HG03575 (cell line): ENCODE data around the gene TMA7.
"Not testable (repeated sequence)": the region's sequence is repeated elsewhere in the genome, so short reads cannot be mapped to it uniquely, and the experiment has no call there.

Experiments
- ATAC-seq: cut with Tn5 transposase; IDR thresholded peaks from one replicate; pipeline ENCODE4 v1.9.1; 2021; ENCODE audit not compliant: unreplicated experiment, insufficient number of reproducible peaks, low FRiP score; ENCODE audit errors: extremely low read depth

The TMA7 gene

DNA sequence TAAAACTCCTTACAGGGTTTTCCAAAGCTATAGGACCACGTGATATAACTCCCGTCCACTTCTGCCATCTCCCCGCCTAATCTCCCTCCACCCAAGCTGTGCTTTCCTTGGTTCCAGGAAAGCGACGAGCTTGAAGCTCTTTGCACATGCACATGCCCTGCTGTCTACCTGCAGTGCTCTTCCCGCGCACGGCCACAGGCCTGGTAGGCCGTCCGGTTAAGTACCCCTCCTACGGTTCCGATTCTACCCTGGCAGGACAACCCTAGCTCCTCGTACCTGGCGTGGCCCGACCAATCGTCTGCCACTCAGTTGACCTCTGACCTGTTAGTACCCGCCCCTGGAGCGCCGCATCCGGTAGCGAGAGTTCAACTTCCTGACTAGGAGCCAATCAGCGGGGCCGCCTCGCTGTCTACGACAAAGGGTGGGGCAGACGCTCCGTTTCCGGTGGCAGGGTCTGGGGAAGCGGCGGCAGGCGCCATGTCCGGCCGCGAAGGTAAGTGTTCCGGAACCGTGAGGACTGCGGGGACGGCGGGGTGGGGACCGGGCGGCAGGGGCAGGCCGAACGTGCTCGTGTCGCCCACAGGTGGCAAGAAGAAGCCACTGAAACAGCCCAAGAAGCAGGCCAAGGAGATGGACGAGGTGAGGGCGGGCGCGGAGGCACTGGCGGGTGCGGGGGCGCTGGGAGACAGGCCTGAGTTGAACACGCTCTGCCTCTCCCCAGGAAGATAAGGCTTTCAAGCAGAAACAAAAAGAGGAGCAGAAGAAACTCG, at the start of gene TMA7, which contains the start of gene CCDC51:
Gene TMA7, plus strand, starts transcription at position 438 of the 770 bp plus-strand sequence. Its CDS starts 40 bp downstream, at position 478.
Gene CCDC51, minus strand, starts transcription at position 300 of the 770 bp plus-strand sequence. CDS start 4,991 bp downstream, outside the sequence.
- peak; percentile 54 for ATAC-seq

DNA sequence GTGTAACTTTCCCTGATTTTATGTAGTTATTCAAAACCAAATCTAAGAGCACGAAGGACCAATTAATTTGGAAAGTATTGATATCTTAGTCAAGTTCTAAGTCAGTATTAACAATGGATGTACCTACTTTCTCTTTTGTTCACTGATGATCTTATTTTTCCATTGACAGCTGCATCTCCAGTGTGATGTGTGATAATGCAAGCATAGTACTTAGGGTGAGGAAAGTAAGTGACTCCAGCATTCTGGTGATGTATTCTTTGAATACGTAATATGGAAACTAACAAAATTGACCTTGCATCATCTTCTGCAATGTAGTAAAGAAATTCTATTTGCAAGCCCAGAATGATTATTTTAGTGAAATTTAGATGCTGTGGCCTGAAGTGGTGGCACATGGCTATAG, 45.7 kb upstream of the TMA7 start:
- ATAC-seq: no peak

DNA sequence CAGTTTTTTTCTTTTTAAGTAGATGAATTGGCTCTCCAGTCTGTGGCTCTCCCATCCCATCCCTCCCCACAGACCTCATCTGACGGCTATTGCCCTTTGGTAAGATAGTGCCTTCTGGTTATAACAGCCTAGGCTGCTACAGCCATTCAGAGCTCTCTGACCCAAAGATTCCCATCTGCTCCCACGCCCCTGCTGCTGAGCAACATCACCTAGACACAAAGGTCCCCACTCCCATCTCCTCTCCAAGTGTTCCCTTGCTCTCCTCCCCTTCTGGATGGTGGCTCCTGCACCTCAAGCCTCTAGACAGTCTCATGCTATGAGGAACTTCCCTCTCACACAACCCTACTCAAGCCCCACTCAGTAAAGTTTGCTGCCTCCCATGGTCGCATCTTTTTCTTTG, 44.3 kb upstream of the TMA7 start:
- ATAC-seq: no peak

DNA sequence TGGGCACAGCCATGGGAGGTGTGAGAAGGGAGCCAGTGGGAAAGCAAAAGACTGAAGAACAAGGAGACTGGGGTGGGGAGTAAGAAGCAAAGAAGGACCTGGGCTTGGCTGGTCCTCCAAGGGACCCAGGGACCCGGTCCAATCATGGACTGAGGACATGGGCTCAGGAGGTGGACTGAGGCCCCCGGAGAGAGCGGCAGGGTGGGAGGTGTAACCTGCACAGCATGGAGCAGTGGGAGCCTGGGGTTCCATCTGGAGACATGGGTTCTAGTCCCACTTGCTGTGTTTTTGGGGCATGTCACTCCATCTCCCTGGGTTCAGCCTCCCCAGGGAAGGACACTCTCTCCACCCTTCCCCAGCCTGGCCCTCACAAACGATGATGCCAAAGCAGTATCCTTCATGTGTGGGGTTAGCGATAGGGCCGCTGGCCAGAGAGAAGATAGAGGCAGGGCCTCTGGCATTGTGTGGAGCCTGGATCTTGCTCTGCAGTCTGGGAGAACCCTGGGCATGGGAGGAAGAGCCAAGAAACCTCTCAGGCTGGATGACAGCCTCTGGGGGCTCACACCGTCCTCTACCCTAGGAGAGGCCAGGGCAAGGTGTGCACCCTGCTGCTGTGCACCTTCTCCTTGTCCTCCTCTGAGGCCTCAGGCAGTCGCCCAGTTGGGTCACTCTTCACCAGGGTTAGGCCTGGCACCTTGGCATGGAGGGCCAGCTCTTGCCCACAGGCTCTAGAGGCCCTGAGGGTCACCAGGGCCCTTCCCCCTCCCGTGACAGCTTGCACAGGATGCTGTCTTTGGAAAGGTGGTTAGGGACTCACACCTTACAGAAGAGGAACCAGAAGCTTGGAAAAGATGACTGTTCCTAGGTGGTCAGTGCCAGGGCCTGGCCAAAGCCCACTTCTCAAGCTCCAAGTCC, 42.0 kb upstream of the TMA7 start:
- ATAC-seq: no peak

DNA sequence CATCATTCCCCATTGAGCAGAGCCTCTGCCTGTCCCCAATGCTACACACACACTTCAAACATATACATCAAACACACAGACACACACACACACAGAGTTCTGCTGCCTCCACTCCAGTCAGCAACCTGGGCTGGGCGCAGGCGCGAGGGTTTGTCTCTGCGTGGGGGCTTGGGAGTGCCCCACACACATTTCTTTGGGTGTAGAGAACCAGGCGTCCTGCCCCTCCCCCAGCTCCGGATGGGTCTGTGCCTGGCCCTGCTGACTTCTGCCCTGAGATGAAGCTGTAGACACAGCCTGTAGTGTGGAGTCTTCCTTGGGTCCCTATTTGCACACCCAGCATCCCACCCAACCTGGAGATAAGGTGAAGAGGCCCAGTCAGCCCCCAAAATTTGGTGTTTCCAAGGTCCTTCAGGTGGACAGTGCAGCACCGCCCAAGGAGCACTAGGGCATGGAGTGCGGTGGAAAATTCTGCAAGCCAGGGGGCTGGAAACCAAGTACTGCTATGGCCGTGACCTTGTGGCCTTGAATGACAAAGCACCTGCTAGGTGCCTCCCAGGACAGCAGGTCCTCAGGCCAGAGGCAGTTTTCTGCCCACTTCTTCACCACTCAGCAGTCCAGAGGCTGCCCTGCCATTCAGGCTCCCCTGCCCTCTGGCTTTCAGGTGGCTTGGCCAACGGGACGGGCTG, 41.2 kb upstream of the TMA7 start:
- no peak for ATAC-seq

DNA sequence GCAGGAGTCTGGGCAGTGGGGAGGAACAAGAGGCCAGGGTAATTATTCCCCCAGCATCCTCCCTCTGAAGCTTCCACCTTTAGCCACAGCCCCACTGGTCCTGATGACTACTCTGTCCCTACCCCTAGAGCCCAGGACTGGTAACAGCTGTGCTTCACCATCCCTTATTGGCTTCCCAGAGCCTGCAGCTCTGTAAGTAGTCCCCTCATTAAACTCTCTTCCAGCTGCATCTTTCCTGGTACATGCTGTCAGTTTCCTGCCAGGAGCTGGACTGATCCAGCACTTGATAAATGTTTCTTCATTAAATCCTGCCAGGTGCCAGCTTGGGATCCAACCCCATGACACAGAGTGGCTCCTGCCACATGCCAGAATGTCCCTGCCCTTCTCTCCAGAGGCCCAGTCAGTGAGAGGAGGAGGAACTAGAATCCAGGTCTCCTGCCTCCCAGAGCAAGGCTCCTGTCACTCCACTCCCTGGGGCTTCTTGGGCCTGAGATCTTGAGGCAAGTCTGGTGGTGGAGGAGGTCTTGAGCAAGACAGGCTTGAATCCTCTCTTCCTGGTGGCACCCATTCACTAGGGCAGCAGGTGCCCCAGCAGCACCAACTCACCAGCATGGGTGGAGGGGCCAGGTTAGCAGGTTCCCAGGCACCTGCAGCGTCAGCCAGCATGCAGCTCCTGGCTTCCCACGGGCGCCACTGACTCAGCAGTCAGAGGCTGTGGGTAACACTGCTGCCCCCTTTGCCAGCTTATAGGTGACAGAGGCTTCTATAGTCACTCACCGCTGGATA, 40.5 kb upstream of the TMA7 start:
- no peak for ATAC-seq

DNA sequence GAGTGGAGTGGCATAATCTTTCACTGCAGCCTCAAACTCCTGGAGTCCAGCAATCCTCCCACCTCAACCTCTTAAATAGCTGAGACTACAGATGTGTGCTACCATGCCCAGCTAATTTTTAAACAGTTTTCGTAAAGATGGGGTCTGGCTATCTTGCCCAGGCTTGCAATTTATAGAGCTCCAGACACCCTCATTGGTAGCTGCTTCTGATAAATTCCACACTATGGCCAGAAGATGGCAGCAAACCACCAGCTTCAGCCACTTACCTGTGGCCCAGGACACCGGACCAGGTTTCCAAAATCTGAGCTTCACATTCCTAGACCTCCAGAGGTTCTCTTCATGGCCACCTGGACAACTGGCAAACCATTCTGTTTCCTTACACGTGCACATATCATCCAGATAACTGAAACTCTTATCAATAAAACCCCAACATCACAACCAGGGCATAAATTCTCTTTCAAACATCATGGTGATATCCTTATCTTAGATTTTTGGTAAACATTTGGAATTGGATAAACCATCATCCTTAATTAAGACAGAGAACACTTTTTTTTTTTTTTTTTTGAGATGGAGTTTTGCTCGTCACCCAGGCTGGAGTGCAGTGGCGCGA, 39.1 kb upstream of the TMA7 start:
- ATAC-seq: no peak

DNA sequence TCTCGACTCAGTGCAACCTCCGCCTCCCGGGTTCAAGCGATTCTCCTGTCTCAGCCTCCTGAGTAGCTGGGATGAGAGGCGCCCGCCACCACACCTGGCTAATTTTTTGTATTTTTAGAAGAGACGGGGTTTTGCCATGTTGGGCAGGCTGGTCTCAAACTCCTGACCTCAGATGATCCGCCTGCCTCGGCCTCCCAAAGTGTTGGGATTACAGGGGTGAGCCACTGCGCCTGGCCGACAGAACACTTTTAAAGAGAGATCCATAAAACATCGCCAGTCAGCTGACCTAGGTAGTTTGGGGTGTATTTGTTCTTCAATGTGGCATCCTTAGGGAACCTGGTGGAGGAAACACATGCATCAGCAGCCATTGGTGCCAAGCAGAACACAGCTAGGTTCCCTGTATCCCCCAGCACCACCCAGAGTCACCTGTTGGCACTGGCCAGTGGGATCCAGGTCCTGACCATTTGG, 38.6 kb upstream of the TMA7 start:
- ATAC-seq: not testable (repeated sequence)

DNA sequence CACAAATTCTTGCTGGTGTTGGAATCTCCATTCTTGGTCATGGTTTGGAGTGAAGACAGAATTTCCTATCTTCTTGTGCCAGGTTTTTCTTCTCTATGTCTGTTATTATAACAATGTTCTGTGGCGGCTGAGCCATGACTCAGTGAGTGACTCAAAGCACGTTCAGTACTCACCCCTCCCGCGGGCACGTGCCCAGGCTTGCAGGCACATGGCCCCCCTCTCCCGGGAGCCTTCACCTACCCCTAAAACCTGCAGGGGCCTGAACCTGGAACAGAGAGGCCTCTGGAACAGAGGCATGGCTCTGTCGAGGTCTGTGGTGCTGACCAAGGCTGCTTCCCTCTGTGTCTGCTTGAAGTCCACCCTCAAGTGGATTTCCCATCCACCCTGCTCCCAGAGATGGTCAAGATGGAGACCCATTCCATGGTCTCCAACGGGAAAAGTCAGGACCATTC, 37.8 kb upstream of the TMA7 start:
- ATAC-seq: no peak

DNA sequence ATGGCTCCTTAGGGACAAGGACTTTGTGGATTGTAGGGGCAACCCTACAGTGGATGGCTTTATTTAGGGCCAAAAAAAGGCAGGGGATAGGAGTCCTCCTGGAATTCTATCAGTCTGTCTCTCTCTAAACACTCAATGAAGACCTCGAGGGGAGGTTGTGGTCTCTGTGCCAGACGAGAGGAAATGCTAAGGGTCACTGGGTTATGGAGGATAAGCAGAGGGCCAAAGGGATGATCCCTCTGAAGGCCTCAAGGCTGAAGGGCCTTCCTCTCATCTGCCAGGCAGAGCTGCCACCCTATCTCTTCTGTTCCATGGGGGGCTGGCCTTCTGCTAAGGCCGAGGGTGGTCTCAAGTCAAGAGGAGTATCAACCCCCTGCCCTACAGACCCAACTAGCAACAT, 37.1 kb upstream of the TMA7 start:
- no peak for ATAC-seq

DNA sequence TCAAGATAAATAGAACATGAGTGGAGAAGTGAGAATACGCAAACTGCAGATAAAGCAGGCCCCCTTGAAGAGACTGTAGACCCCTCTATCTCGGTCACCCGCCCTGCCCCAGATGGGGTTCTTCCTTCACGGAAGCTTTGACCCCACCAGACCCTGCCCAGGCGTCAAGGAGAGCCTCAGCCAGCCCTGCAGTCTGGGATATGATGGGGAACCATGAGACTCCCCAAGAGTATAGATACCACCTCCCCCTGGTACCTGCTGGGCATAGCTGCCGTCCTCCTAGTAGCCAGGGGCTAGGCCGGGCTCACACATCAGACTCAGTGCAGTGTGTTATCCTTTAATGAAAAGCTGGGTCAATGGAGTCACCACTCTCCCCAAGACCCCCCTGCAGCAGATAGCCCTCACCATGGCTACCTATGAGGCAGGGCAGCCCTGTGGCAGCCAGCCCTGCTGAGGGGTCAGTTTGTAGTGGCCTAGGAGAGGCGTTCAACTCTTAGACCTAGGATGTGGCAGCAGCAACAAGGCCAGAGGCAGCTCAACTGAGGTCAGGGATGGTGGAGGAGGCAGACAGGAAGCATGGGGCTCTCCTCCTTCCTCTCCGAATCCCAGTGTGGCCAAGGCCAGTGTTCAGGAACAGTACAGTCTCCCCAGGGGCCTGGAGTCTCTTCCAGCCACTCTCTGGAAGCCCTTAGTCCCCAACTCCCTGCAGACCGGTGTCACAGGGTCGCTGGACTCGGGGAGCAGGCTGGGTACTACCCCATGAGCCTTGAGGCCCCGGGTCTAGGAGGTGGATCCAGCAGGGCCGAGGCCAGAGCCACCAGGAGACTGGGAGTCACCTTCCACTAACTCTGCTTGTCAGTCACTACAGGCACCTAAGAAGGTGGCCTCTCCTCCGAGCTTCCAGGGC, 36.3 kb upstream of the TMA7 start:
- ATAC-seq: no peak

DNA sequence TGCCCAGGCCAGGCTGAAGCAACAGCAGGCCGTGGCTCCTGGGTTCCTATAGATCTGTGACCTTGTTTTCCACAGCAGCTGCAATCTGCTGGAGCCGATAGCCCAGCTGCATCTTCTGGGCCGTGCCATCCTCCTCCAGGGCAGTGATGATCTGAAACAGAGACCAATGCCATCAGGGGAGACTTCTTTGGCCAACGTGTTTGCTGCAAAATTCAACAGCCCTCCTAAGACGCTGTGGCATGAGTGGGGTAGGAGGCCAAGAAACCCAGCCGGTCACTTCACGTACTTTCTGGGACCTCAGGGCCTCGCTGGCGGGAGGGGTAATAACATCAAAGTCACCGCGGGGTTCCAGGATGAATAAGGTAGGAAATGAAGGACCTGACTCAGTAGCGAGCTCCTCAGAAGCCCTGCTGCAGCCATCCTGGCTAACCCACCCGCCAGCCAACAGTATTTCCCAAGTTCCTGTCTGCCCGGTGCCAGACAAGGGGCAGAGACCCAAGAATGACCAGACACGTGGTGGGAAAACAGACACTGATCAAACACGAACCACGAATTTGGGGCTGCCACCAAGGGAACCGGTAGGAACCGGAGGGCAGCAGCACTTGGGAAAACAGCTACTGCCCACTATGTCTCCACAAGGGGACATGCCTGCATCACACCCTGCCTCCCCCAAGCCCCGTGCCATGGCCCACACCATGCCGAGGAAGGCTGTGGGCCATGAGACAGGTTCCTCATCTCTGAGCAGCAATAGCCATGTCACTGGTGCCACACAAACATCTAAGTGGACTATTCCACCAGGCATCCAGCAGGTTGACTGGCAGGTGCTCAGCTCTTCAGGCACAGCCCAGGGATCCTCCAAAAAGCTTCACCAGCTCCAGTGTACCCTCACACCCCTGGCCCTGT, 35.4 kb upstream of the TMA7 start:
- no peak for ATAC-seq

DNA sequence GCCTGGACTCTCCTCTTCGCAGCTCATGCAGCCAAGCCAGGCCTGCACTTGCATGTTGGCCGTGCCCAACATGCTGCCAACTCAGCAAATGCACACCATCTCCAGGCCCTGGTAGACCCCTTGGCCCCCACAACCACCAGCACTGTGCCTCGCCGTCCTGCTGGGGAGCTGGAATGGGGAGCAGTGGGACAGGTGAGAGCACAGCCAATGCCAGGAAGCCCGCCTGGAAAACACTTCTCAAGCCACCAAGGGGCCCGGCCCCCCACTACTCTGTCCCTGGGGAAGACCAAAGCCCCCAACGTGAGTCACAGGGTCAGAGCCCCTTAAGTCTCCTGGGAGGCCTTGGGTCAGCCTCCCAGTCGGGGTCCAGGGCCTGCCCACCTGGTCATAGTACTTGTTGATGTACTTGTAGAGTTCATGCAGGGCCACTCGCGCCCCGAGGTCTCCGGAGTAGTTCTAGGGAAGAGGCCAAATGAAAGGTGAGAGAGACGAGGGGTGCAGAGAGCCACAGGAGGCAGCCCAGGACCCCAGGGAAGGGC, 34.6 kb upstream of the TMA7 start:
- no peak for ATAC-seq

DNA sequence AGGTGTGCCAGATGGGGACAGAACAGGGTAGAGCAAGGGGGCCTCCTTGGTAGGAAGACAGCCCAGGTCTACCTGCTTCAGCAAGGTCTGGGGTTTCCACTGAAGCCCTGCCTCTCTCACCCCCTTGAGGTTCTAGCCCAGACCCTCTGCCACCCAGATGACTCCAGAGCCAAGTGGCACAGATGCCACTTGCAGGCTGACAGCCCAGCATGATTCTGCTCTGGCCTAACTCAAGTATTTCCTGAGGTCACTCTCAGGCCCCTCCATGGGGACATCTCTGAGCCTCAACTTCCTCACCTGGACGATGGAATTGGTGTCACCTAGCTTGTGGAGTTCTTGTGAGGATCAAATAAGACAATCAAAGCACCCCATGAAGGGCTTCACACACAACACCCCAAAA, 34.1 kb upstream of the TMA7 start:
- no peak for ATAC-seq

DNA sequence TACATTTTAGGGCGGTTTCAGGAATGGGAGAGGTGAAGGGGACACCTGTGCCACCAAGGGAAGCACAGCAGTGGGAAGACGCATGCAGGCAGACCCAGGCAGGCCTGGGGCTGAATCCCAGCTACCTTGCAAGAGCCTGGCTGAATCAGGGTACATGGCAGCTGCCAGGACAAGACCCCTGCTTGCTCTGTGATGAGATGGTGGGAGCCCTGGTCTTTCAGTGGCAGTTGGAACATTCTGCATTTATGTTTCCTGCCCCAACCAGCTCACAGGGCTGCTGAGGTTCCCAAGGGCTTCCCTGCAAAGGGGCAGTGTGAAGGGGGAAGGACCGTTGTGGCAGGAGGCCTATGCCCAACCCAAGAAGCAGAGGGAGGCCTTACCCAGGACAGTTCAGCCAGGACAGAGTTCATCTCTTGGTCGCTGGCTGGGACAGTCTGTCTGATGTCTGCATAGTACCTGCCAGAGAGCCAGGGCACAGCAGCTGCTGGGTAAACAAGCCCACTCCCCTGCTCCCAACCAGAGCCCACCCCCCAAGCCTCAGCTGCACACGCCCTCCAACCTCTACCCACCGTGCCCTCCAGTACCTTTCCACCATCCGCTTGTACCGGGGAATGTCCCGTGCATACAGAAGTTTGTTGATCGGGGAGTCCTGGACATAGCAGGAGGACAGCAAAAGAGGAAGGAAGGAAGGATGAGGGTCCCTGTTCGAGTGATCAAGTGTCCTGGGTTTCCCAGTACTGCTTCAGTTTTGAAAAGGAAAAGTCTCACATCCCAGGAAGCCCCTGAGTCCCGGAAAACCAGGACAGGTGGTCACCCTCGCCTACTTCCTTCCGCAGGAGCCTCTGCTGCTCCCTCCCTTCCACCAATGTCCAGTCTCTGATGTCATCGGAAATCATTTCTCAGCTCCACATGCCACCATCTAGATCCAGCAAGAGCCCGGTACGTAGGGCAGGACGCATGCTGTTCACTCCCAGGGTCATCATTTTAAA, 33.3 kb upstream of the TMA7 start:
- no peak for ATAC-seq
